AG09319 (cell line): ENCODE results near the gene PDZK1IP1.

Experiments
- DNase-seq: peaks from one replicate; pipeline ENCODE4 v3.0.0-alpha.2; 2010; ENCODE audit warnings: low read depth; ENCODE audit errors: extremely low read depth
- TF ChIP-seq, protein P1 (sequence below): IDR thresholded peaks from 2 replicates; pipeline ENCODE4 v1.5.1; 2011; ENCODE audit warnings: low read depth, mild to moderate bottlenecking, inconsistent platforms, low read length, moderate library complexity

Gene PDZK1IP1

DNA sequence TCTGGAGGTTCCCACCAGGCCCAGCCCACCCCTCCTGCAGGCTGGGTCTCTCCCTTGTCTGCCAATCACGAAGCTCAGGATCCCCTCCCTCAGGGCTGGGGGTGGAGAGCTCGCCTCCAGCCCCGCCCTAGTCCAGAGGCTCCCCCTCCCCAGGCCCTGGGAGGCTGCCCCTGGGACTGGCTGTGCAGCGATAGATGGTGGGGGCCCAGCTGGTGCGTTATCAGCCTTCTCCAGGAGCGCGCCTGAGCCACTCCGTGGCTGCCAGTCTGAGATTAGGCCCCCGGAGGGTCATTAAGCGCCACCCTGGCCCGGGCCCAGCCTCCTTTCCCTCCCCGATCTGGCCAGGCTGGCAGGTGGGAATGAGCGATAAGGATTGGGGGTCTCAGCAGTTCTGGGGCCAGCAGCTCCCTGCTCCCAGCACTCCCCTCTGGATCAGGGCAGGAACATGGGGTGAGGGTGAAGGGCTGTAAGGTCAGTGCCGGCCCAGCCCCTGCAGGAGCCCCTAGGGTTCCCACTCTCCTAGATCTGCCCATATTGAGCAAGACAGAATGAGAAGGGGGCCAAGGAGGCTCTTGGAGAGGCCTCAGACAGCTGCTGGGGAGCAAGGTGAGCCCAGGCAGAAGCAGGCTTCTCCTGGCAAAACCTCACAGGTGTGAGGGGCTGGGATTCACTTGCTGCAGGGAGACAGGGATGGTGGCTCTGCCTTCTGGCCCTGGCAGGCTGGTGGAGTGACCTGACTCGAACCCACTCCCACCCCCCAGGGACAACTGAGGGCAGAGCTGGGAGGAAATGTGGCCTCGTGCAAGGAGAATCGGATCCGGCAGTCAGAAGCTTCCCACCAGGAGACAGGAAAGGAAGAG lies 8.5 kb downstream of the PDZK1IP1 start:
- no peak for DNase-seq
- TF ChIP-seq, protein P1, sequence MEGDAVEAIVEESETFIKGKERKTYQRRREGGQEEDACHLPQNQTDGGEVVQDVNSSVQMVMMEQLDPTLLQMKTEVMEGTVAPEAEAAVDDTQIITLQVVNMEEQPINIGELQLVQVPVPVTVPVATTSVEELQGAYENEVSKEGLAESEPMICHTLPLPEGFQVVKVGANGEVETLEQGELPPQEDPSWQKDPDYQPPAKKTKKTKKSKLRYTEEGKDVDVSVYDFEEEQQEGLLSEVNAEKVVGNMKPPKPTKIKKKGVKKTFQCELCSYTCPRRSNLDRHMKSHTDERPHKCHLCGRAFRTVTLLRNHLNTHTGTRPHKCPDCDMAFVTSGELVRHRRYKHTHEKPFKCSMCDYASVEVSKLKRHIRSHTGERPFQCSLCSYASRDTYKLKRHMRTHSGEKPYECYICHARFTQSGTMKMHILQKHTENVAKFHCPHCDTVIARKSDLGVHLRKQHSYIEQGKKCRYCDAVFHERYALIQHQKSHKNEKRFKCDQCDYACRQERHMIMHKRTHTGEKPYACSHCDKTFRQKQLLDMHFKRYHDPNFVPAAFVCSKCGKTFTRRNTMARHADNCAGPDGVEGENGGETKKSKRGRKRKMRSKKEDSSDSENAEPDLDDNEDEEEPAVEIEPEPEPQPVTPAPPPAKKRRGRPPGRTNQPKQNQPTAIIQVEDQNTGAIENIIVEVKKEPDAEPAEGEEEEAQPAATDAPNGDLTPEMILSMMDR: no peak

DNA sequence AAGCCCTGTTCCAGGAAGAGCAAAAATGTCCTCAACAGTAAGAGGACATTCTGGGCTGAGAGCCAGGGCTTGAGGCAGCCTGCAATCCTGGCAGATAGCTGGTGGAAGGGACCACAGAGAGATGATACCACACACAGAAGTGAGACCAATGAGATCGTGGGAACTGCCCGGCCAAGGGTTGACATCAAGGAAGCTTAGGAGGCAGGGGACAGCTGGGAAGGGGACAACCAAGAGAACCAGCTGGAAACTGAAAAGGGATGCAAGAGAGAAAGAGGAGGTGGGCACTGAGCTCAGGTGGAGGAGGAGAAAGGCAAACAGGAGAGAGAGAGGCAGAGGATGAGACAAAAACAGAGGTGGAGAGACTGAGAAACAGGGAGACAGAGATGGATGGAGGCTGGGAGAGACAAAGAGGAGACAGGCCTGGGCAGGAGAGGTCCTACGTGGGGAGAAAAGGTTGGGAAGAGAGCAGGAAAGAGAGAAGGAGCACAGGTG lies 9.2 kb downstream of the PDZK1IP1 start:
- DNase-seq: no peak
- TF ChIP-seq, protein P1: no peak

DNA sequence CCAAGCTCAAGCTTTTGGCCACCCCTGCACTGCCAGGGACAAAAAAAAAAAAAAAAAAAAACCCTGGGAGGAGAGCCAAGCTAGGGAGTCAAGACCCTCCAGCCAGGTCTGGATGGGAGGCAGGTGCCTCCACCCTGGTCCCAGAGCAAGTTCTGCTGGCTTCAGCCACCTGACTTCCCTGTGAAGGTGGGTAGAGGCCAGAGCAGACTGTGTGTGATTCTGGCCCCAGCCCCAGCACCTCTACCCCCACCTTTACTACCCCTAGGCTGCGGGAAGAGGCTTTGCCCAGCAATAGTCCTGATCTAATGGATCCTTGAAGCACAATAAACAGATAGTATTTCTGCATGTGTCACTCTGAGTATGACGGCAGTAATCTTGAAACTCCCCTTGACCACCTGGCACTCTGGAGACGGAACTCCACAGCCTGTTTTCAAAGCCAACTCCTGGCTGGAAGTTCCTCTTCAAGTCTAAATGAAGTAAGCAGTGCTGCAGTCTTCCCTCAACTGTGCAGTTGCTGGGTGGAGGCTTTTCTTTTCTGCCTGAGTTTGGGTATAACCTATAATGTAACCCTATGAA lies 9.8 kb downstream of the PDZK1IP1 start:
- TF ChIP-seq, protein P1: no peak
- no peak for DNase-seq

DNA sequence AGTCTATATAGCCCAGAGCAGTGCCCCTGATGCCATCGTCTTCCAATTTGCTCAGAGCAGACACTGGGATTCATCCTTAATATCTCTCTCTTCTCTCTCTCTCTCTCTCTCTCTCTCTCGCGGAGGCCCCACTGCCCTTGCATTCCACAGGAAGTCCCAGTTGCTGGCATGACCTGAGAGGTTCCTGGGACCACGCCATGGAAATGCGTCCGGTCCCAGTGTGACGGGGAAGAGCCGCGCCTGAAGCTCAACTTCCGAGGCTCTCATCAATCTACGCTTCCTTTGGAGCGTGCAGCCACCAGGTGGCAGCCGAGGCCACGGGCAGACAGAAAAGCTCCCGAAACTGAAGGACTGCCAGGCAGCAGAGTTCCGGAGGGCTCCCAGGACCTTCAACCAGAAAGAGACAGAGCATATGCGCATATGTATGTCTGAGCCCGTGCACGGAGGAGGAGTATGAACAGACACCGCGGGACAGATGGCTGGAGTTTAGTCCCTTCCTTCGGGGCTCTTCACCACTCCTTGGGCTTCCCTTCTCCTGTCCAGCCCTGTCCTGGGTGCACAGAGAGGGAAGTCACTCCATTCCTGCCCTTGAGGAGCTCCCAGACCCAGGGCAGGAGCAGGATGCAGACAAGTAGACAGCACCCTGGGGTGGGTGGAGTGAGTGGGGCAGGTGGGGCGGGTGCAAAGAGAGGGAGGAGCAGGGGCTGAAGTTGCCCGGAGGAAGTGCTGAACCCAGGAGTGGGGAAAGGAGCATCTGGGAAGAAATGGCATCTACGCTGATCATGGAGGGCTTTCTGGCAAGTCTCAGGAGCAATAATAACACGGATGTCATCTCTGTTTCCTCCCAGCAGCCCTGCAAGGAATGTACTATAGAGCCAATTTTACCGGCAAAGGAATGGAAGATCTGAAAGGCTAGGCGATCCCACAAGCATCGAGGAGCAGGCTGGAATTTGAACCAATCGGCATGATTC lies 10.5 kb downstream of the PDZK1IP1 start:
- TF ChIP-seq, protein P1: peak; percentile 96
- DNase-seq: peak; percentile 88

DNA sequence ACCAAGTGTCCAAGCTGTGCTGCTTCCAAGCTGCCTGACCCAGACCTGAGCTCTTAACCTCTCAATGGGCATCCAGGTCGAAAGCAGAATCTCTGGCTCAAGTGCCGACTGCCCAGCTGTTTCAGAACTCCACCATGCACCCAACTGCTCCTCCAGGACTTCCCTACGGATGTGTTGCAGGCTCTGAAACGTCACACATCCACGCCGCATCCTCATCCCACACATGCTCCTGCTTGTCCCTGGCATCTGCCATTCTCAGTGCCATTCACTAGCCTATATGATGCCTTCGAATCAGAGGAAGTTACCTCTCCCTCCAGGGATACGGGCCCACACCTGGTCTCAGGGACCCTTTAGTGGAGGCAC lies 11.2 kb downstream of the PDZK1IP1 start:
- no peak for DNase-seq
- TF ChIP-seq, protein P1: no peak

DNA sequence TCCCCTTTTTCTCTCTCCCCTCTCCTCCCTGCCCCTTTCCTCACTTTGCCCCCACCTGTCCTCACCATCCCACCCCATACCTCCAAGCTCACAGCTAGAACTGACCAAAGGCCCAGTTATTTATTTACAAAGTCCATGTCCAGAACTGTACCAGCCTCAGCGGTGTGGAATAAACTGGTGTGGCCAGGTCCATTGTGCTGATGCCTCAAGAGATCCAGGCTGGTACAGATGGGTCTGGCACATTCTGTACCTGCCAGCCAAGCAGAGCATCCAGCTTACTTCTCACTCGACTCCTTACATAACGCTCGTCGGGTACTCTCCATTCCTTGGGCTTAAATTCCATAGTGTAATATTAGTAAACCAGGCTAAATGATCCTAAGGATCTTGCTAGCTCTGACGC lies 11.8 kb downstream of the PDZK1IP1 start:
- DNase-seq: no peak
- TF ChIP-seq, protein P1: no peak
